ENCODE results near the gene UBE3D. TPM values are rescaled to one million over a fixed set of nuclear protein-coding genes. Genes with fewer than 3 reads are reported as not detected.

UBE3D gene
- total and polyA plus RNA-seq, 12 donors = 1.9 to 4.6 (median 2.6) TPM

- peaks cover 0 to 71% (median 42%) of the 10 kb centered on the region in 9 donors for H3K4me1 ChIP-seq
- no peak overlapping the region for H3K4me3 ChIP-seq
- H3K36me3 ChIP-seq = no peaks in the 10 kb centered on the region
- intact Hi-C loops (cut with DNase I) = loop anchor here (2.0 to 10.0 kb wide), 11 partner anchors 43 to 785 kb away; partner anchors contain the start of genes PGM3 (in 4 of the 10), RWDD2A (in 4 of the 10), PRSS35 (in 2 of the 10) and CYB5R4 (in 1 of the 10)
- TF ChIP-seq, protein P1, sequence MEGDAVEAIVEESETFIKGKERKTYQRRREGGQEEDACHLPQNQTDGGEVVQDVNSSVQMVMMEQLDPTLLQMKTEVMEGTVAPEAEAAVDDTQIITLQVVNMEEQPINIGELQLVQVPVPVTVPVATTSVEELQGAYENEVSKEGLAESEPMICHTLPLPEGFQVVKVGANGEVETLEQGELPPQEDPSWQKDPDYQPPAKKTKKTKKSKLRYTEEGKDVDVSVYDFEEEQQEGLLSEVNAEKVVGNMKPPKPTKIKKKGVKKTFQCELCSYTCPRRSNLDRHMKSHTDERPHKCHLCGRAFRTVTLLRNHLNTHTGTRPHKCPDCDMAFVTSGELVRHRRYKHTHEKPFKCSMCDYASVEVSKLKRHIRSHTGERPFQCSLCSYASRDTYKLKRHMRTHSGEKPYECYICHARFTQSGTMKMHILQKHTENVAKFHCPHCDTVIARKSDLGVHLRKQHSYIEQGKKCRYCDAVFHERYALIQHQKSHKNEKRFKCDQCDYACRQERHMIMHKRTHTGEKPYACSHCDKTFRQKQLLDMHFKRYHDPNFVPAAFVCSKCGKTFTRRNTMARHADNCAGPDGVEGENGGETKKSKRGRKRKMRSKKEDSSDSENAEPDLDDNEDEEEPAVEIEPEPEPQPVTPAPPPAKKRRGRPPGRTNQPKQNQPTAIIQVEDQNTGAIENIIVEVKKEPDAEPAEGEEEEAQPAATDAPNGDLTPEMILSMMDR (IDR thresholded peaks at IDR 0.05) = no peak
- DNase-seq = no peak
- H3K9me3 ChIP-seq = no peaks in the 10 kb centered on the region
- peak overlapping the region in 1 of 10 donors; percentile 2 for H3K27ac ChIP-seq
- no peak for ATAC-seq
- no peaks in the 10 kb centered on the region for H3K27me3 ChIP-seq
Observed at GRCh38 chr6:83069633-83070032, 4.0 kb upstream of the UBE3D start.

GRCh38 chr6:83068616-83069015 lies 3.0 kb upstream of the UBE3D start:
- WGBS, 2 donors = 35 to 41% methylated on average over 6 of the region's 6 CpGs
- Histone ChIP-seq H3K27ac (peak overlapping the region in 6 of 10 donors; percentile 85 to 93 (median 88)), H3K27me3 (no peaks in the 10 kb centered on the region), H3K4me1 (peaks cover 0 to 70% (median 37%) of the 10 kb centered on the region in 9 donors), H3K4me3 (peak overlapping the region in 9 of 10 donors; percentile 64 to 93 (median 77)), H3K36me3 (no peaks in the 10 kb centered on the region), H3K9me3 (no peaks in the 10 kb centered on the region)
- TF ChIP-seq, protein P1 (IDR thresholded peaks at IDR 0.05) = no peak
- intact Hi-C loops (cut with DNase I) = loop anchor here (1.0 to 10.0 kb wide), 11 partner anchors 9 to 786 kb away; partner anchors contain the start of genes PGM3 (in 4 of the 10), RWDD2A (in 4 of the 10), PRSS35 (in 2 of the 10) and CYB5R4 (in 1 of the 10)
- DNase-seq (no peak), ATAC-seq (no peak)

DNA sequence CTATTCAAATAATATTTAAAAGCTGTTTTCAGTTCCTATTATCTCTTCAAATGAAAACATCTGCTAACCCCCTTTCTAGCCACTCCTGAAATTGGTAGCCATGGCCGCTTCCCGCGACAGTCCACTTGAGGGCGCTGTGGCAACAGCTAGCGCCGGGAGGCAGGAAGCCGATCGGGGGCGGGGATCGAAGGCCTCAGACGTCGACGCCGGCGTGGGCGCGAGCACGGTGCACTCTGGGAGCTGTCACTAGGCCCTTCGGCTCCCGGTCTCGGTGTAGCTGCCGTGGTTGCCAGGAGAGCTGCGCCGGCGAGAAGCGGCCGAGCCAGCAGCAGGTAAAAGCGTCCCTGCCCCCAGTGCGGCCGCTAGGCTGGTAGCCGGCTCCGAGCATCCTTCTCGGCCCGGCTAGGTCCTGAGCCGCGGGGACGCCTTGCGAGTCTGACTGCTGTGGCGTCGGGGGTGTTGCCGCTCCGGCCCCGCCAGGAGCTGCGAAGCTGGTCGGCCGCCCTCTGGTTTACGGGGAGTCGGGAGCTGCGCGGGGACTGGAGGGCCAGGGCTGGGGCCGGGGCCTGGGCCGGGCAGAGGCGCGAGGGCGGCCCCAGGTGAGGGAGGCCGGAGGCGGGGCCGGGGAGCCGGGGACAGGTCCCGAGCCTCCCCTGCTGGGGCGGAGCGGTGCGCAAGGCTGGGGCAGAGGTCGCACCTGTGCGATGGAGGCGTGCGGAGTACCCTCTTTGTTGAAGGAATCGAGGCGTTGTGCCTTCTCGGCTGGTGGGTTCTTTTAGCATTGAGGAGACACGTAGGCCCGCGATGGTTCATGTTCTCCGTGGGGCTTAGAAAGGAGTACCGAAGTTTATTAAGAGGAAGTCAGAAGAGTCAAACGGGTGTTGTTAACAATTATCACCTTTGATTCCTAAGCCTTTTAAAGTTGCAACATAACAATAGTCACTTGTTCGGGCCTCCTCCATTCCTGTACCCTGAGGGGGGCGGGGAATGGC lies 2.1 kb upstream of the UBE3D start, which contains the start of gene DOP1A:
TSS of gene DOP1A (plus strand) at position 224 of the 992 bp plus-strand sequence. CDS start 29,307 bp downstream, outside the sequence.
- peak; percentile 95 to 96 for DNase-seq
- H3K9me3 ChIP-seq = no peaks in the 10 kb centered on the region
- intact Hi-C loops (cut with DNase I) = loop anchor here (1.0 to 10.0 kb wide), 14 partner anchors 10 to 787 kb away; partner anchors contain the start of genes PGM3 (in 4 of the 10), RWDD2A (in 4 of the 10), PRSS35 (in 2 of the 10) and CYB5R4 (in 1 of the 10)
- no peaks in the 10 kb centered on the region for H3K27me3 ChIP-seq
- TF ChIP-seq, protein P1 (IDR thresholded peaks at IDR 0.05) = peak; percentile 93 to 100 (median 98)
- H3K4me1 ChIP-seq = peaks cover 0 to 62% (median 32%) of the 10 kb centered on the region in 9 donors
- peak within 1 kb of the TSS; percentile 64 to 93 (median 78) for H3K4me3 ChIP-seq
- 1% methylated on average over 78 of the region's 78 CpGs for WGBS, 2 donors
- peak within 1 kb of the TSS; percentile 39 to 93 (median 87) for H3K27ac ChIP-seq
- H3K36me3 ChIP-seq = no peaks in the 10 kb centered on the region
- ATAC-seq = peak; percentile 96 to 99 (median 96)

DNA sequence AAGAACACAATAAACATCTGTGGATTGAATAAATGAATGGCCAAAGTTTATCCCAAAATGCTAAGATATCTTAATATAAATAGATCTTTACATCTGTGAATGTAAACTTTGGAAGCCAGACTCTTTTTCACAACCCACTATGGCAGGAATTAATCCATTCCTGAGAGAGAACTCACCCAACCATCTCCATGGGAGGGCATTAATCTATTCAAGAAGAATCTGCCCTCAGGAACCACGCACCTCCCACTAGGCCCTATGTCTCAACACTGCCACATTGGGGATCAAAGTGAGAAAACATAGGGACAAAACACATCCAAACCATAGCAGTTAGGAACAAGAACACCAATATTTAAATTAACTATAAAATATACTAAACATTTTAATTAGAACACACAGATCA lies 3.4 kb downstream of the UBE3D start:
- no peak for ATAC-seq
- DNase-seq = no peak
- Histone ChIP-seq H3K4me1 (peaks cover 0 to 14% (median 6%) of the 10 kb centered on the region in 9 donors), H3K9me3 (no peaks in the 10 kb centered on the region), H3K36me3 (peaks cover 0 to 3% (median 0%) of the 10 kb centered on the region in 9 donors), H3K27me3 (no peaks in the 10 kb centered on the region), H3K4me3 (no peak overlapping the region), H3K27ac (no peak overlapping the region)
- intact Hi-C loops (cut with DNase I) = loop anchor here in 3 of 10 donors (10.0 kb wide), 3 partner anchors 133 to 793 kb away; partner anchors contain the start of genes PRSS35 (in 2 of the 3), CYB5R4 (in 1 of the 3), PGM3 (in 1 of the 3) and RIPPLY2 (in 1 of the 3)
- WGBS, 2 donors = 95 to 100% methylated on average over 1 of the region's 1 CpG
- TF ChIP-seq, protein P1 (IDR thresholded peaks at IDR 0.05) = no peak
